Glomerular endothelial cell (primary cell): Measurements from ENCODE around the gene TMCO2. TPM values are rescaled to one million over a fixed set of nuclear protein-coding genes. Genes with fewer than 3 reads are reported as not detected.
A peak's percentile ranks its signal among the peaks of the same experiment; 100 is the strongest.

Experiments used
- DNase-seq: peaks from one replicate; pipeline ENCODE4 v3.0.0-alpha.2; 2011; ENCODE audit warnings: low read depth, low spot score; ENCODE audit errors: extremely low read depth
- total RNA-seq: library from RNA; depleted of rRNA; stranded (reverse); fragments of >200 nt; gene quantifications from 2 replicates; pipeline ENCODE4 v1.2.3, GENCODE V29; 2015

The TMCO2 gene
- total RNA-seq, 1 donor from 2014 or later = not detected

DNA sequence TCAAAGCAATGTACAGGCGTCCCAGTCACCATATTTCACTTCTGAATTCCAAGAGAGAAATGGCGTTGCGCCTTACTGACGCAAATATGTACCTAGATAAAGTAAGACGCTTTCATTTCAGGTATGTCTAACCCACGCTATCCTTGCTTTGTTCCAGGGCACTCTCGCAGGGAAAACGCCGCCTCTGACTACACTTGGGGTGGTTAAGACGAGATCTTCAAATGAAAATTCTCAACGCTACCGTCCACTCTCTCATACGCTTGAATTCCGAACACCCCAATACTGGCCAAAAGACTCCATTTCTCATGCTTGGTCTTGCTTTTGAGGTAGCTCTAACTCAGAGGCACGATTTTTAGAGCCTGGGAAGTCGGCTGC lies 9.6 kb downstream of the TMCO2 start:
- DNase-seq = no peak

DNA sequence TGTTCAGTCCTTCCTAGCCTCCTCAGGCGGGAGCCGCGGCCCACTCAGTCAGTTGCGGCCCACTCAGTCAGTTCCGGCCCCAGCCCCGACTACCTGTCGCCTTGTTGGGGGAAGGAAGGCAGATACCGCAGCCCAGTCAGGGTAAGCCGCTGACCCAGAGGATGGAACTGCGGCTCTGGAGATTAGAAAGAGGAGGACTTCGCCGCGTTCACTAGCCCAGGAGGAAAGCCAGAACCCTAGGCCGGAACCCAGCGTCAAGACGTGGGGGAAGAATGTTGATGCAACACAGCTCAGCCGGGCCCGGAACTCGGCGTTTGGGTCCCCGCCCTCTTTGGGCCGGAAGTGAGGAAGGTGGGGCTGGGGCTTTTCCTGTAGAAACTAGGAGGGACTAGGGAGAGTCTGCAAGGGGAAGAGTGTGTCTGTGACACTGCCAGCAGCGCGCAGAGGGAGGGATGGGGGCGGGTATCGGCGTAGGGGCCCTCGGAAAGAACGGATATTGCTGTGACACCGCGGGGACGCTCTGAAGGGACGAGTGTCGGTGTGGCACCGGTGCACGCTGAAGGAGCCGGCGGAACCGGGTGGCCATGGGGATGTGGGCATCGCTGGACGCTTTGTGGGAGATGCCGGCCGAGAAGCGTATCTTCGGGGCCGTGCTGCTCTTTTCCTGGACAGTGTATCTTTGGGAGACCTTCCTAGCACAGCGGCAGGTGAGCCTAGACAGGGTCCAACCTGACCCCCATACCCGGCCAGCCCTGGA lies 10.1 kb downstream of the TMCO2 start, which contains the start of gene ZMPSTE24:
Gene ZMPSTE24 (plus strand): TSS at position 549 of the 757 bp plus-strand sequence. CDS start 36 bp downstream, at position 585.
- peak; percentile 83 for DNase-seq

DNA sequence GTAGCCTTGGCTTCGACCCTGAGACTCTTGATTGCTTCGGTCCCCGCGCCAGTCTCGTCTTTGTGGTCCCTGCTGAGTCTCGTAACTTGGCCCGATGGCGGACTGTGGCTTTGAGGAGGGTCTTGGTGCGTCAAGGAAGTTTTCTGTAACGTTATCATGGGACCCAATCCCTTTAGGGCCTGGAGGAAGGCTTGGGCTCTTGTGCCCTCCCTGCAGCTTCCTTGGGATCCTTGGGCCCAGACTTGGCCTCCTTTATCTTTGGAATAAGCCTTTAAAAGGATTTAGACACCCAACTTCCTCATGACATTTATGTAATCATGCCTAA lies 10.7 kb downstream of the TMCO2 start:
- no peak for DNase-seq

DNA sequence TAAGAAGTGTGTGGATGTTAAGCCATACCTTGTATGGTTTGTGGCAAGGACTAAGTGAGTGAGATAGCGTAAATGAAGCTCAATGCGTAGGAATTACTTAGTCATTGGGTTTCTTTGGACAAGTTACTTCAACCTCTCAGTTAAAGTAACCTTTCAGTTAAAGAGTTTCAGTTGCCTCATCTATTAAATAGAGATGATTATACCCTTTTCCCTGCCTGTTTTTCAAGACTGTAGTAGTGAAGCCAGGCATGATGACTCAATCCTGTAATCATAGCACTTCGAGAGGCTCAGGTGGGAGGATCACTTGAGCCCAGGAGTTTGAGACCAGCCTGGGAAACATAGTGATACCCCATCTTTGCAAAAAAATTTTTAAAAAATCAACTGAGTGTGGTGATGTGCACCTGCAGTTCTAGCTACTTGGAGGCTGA lies 16.6 kb downstream of the TMCO2 start:
- no peak for DNase-seq

DNA sequence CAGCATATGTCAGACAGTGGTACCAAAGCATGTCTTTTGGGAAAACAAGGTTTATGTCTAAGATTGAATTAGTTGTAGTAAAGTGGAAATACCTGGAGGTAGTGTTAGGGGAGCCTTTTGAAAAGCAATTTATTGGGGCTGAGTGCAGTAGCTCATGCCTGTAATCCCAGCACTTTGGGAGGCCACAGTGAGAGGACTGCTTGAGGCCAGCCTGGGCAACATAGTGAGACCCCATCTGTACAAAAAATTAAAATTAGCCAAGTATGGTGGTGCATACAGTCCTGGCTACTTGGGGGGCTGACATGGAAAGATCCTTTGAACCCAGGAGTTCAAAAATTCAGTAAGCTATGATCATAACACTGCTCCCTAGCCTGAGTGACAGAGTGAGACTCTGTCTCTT lies 17.6 kb downstream of the TMCO2 start:
- DNase-seq = no peak

DNA sequence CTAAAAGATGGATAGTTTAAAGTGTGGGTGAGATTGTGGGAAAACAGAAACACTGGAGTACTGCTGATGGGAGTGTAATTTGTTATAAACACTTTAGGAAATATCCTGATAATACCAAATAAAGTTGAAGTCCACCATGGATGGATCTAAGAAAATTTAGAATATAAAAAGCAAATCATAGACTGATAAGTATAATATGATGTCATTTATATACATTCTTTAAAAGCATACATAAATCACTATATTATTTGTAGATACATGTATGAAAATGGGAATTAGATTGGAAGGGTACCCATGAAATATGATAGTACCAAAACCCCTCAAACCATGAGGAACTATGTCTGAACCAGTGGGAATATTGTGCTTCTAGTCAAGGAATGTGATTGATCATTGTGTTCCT lies 18.2 kb downstream of the TMCO2 start:
- no peak for DNase-seq

DNA sequence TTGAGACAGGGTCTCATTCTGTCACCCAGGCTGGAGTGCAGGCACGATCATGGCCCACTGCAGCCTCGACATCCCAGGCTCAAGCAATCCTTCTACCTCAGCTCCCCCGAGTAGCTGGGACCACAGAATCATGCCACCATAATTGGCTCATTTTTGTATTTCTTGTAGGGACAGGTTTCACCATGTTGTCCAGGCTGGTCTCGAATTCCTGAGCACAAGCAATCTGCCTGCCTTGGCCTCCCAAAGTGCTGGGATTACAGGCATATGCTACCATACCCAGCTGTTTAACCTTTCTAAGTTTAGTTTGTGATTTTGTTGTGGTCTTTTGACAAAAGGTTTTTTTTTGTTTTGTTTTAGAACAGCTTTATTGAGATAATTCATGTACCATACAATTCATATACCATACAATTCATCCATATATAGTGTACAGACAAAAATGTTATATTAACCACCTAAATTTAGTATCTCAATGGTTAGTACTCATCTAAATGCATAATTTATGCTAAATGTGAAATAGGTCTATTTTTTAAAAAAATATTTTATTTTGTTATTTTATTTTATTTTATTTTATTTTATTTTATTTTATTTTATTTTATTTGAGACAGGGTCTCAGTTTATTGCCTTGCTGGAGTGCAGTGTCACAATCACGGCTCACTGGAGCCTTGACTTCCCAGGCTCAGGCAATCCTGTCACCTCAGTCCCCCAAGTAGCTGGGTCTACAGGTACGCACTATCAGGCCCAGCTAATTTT lies 19.2 kb downstream of the TMCO2 start:
- DNase-seq = no peak

DNA sequence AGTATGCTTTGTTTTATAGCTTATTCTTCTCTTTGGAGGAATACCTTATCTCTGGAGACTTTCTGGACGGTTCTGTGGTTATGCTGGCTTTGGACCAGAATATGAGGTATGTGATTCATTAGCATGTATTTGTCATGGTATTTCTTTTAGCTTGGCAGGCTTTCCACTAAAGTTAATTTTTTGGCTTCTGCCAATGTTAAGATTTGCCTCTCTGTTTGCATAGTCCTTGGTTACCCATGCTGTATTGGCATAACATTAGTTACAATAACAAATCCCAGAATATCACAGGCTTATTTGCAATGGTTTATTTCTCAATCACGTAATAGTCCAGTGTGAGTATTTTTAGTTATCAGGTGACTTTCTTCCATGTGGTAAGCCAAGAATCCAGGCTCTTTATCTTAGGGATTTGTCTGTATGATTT lies 20.0 kb downstream of the TMCO2 start:
- DNase-seq = no peak

DNA sequence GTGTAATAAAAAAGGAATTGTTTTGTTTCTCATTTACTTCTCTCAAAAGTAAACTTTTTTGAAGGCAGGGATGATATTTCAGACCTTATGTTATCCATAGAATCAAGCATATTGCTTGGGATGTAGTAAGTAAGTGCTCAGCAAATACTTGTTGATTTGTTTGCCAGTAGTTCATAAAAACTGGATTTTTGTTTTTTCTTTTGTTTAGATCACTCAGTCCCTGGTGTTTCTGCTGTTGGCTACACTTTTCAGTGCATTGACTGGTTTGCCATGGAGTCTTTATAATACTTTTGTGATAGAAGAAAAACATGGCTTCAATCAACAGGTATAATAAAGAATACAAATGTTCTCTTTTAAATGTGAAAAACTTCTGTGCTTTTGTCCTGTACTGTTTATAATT lies 20.5 kb downstream of the TMCO2 start:
- DNase-seq = no peak

DNA sequence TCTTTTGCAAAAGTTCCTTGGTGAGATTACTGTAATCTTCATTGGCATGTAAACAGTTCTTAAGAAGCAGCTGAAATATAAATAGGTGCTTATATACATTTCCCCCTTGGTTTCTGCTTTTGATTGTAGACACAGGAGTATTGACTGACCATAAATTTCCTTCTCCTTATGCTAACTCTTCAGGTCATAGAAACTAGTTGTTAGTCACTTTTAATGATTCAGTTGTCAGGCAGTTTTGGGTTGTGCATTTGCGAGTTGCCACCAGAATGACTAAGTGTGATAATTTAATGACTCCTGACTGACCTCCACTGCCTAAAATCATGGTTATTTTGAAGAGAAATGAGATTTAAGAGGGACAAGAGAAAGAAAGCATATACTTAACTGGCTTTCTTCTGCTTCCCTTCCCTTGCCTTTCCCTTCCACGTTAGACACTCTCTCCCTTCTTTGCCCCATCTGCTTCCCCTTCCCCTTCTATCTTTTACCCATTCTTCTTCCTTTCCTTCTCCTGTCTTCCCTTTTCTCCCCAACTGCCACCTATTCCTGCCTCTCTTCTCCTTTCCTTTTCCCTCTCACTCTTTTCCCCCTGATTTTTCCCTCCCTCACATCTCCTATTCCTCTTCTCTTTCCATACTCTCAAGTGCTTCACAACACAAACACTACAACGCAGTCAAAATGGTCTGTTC lies 22.6 kb downstream of the TMCO2 start:
- no peak for DNase-seq

DNA sequence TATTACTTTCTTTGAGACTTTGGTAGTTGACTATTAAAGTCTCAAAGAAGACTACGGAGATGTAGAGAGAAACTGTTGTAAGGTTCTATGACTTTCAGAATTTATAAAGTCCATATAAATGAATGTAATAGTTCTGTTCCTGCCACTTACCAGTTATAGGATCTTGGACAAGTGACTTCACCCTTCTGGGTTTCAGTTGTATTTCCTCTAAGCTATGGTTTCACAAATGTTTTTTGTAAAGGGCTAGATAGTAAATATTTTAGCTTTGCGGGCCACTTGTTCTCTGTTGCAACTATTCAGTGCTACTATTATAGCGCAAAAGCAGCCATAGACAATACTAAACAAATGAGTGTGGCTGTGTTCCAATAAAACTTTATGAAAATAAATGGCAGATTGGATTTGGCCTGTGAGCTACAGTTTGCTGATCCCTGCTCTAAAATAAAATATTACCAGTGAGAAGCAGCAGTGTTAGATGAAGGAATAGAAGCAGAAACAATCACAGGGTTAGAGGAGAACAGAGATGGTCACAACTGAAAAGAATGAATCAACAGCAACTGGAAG lies 25.0 kb downstream of the TMCO2 start:
- DNase-seq = no peak

DNA sequence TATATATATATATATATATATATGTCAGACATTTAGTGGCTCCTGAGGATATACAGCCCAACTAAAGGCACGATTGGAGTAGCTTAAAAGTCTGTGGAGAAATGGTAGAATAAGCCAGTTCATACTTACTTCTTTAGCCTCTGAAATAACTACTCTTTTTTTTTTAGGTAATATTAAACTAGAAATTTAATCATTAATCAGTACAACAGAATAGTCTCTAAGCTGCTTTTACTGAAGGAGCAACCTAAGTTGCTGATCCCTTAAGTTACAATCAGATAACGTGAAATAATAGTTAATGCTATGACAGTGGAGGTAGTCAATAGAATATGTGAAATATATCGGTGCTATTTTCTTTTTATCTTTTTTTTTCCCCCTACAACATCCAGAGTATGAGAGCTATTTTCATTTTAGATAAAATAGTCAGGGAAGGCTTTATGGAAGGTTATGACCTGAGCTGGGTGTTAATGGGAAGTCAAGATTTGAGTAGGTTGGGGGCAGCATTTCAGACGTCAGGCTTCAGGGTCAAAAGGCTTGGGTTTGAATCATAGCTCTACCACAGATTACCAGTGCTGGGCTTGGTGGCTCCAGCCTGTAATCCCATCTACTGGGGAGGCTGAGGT lies 25.9 kb downstream of the TMCO2 start:
- DNase-seq = no peak

DNA sequence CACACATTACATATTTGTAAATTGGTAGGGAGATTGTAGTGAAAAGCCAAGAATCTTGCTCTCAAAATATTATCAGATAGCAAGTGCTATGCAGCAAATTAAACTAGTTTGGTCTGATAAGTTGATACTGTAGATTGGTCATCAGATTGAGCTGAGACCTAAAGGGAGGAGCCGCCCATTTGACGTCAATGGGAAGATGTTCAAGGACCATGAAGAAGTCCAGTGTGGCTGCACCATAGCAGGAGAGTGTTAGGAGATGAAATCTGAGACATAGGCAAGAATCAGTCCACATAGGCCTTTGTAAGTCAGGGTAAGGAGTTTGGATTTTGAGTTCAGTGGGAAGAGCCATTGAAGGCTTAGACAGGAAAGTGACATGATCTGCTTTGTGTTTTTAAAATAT lies 26.6 kb downstream of the TMCO2 start:
- no peak for DNase-seq

DNA sequence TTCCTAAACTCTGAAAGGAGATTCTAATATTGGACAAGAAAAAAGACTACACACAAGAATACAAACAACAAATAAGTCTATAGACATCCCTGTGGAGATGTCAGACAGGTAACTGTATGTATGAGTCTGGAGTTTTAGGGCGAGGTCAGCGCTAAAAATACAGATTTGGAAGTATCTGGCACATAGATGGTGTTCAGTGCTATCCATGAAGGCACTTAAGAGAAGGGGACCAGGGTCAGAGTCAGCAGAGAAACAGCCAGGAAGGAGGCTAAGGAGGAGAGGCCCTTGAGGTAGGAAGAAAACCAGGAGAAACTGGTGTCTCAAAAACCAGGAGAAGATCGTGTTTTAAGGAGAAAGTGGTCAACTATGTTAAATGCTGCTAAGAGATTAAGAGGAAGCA lies 28.4 kb downstream of the TMCO2 start:
- DNase-seq = no peak

DNA sequence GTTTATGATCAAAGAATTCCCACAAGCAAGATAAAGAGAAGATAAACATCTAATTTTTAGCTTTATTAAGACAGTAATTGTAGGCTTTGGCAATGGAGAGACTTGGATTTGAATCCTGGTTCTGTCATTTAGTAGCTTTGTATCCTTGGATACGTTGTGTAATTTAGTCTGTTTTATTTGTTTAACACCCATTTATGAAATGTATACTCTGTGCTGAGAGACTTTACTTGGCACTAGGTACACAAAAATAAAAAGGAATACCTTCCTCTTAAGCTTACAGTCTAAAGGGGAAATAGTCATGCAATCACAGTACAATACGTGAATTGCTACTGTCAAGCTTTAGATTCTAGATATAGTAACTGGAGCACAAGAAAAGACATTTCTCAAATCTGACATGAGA lies 34.1 kb downstream of the TMCO2 start:
- DNase-seq = no peak

DNA sequence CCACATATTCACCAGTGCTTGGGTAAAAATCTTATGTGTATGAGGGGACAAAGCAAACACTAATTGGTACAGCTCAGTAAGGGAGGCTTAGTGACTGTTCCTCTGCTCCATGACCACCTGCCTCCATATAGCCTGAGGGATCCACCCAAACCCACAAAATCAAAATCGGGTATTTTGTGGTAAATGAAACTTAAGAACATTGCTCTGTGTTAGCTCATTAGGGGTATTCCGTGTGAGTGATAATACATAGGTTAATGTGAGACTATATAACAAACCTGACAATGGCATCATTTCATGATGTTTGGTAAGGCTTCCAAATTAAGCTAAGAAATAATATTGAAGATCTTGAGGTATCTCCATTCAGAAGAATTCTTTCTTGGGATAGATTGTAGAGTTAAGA lies 43.6 kb downstream of the TMCO2 start:
- no peak for DNase-seq

DNA sequence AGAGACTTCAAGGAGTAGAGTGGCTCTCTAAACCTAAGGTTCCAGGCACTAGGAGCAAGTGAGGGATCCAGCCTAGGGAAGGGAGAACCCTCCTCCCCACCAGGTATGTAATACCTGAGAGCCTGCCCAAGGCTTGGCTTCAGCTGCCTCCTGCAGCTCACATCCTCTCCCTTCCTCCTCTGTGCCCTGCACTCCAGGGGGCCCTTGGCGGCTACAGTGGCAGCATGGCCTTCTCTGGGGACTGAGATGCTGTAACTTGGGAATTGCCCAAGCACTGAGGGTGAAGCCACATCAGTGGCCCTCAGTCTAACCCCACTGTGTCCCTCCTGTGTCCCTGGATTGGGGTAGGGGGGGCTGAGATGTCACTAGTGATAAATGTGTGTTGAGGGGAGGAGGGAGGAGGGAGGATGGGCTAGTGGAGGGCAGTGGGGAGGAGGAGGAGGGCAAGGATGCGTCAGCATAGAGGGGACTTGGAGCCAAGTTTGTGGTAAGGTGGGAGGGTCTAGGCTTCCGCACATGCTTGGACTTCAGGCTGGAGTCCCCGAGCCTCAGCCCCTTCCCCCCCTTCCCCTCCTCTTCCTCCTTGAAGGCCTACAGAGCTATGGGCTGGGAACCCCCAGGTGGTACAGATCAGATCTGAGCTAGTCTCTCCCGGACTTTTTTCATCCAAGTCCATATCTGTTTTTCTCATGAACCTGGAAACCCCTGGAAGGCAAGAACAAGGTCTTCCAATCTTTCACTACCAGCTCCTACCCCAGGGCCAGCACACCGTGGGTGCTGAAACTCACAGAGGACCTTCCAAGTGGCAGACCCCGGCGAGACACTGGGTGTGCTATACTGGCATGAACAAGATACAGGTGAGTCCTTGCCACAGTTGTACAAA lies 51.9 kb downstream of the TMCO2 start:
- no peak for DNase-seq

DNA sequence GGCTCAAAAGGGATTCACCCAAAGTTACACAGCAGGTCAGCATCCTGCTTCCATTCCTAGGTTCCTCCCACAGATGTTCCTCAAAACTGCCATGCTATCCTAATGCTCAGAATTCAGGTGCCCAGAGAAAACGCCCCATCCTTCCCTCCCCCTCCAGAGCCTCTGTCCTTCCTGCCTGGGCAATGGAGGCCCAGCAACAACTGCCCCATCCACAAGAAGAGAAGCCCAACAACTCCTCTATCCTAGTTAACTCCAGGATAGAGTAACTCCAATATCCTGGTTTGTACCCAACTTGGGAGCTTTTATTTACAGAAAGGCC lies 52.5 kb downstream of the TMCO2 start:
- DNase-seq = no peak

DNA sequence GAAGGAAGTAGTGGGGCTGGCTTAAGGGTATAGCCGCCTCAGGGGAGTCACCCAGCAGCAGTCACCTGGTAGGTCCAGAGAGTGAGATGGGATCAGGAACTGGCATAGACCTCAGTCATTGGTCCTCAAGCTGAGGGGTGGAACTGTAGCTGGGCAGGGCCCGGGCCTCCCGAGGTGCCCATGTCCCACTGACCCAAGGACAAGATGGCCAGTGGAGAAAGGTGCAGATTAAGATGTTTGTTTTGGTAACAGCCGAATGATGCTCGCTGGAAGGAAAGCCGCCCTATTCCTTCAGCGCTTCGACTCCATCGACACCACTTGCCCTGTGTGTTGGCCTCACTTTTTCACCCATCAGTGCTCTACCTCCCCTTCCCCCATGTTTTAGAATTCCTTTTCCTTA lies 52.9 kb downstream of the TMCO2 start:
- DNase-seq = no peak

DNA sequence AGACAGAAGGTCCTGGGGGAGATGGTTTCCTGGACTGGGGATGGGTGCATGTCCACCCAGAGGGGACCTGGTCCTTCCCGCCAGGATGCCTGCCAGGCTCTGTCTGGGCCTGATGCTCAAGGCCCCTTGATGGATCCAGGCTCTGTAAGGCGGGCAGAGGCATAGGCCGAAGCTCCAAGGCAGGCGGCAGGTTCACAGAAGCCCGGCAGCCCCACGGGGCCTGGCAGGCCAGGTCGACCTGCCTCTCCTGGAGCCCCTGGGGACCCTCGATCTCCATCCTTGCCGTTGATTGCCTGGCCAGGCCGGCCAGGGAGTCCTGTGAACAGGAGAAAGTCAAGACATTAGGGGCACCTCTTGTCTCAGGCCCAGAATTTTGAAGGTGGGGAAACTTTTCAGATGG lies 53.3 kb downstream of the TMCO2 start:
- DNase-seq = no peak
